K562 (cell line): ENCODE data around the gene PPP1R1C. TPM values are rescaled to one million over a fixed set of nuclear protein-coding genes. Genes with fewer than 3 reads are reported as not detected.

Experiments used
- BDP1 ChIP-seq: IDR thresholded peaks from 3 replicates; pipeline ENCODE4 v1.6.1; 2011; ENCODE audit not compliant: insufficient read length, insufficient read depth
- PHB2 ChIP-seq: fragments of 450-650 bp; IDR thresholded peaks from 2 replicates; pipeline ENCODE4 v1.6.1; 2017; ENCODE audit warnings: low read depth
- TCF7L2 ChIP-seq: fragments of 150-350 bp; IDR thresholded peaks from 2 replicates; pipeline ENCODE4 v1.6.1; 2016; ENCODE audit warnings: low read depth, mild to moderate bottlenecking, low read length, moderate library complexity
- U2AF2 ChIP-seq: fragments of 200-400 bp; formaldehyde crosslinking; optimal IDR thresholded peaks from 2 replicates; pipeline ENCODE3; 2017; ENCODE audit warnings: low read depth, mild to moderate bottlenecking, low read length
- ZBTB11 ChIP-seq, 3 experiments: fragments of 200-800 bp in 1 of 3; fragments of 250-450 bp in 1 of 3; fragments of 450-650 bp in 1 of 3; sonication (Bioruptor Pico) in 1 of 3; sonication (Bioruptor generic) in 1 of 3; formaldehyde crosslinking in 1 of 3; IDR thresholded peaks; 2 replicates each; pipeline versions ENCODE4 v1.6.1 to v1.8.0; 2016 to 2022; ENCODE audit warnings: mild to moderate bottlenecking in 2 of 3, missing genetic modification characterization in 2 of 3, missing compliant biosample characterization in 1 of 3, moderate library complexity in 1 of 3
- polyA plus RNA-seq, 8 experiments: library from polyadenylated mRNA; depleted of rRNA in 4 of 8; stranded (reverse) in 5 of 8; unstranded in 3 of 8; fragments of >200 nt; fragmentation: Nextera tagmentation in 2 of 8; fragmentation: Illumina TruSeq in 1 of 8; extraction: Ambion mirVana in 2 of 8; extraction: Trizol in 1 of 8; gene quantifications; 2 replicates each; pipeline versions ENCODE4 v1.2.1 to v1.2.3, GENCODE V29; 2011 to 2014; ENCODE audit warnings: inconsistent platforms in 1 of 8, missing spikeins in 1 of 8
- total RNA-seq, 7 experiments: library from RNA; depleted of rRNA in 6 of 7; stranded (reverse); fragments of >200 nt in 6 of 7; fragmentation: Illumina TruSeq in 2 of 7; extraction: Trizol in 2 of 7; gene quantifications; 2 replicates each; pipeline versions ENCODE4 v1.2.1 to v1.2.3, GENCODE V29; 2011 to 2021; ENCODE audit warnings: low replicate concordance in 1 of 7
- TF ChIP-seq, protein P1 (sequence below): fragments of 200-800 bp; sonication (Bioruptor generic); IDR thresholded peaks from 2 replicates; pipeline ENCODE4 v1.6.1; 2016; ENCODE audit warnings: missing genetic modification characterization, missing compliant biosample characterization

The PPP1R1C gene
- total and polyA plus RNA-seq, 9 of the 15 experiments (the other 6 are each of a cell fraction or from before 2014, with no cell fraction given): 0.09 to 0.64 (median 0.40) TPM; not detected in 2

- TF ChIP-seq TCF7L2 (no peak), BDP1 (no peak), ZBTB11 (CRISPR knock-in tag; IDR thresholded peaks at IDR 0.05) (no peak), PHB2 (no peak), U2AF2 (no peak)
- TF ChIP-seq, protein P1, sequence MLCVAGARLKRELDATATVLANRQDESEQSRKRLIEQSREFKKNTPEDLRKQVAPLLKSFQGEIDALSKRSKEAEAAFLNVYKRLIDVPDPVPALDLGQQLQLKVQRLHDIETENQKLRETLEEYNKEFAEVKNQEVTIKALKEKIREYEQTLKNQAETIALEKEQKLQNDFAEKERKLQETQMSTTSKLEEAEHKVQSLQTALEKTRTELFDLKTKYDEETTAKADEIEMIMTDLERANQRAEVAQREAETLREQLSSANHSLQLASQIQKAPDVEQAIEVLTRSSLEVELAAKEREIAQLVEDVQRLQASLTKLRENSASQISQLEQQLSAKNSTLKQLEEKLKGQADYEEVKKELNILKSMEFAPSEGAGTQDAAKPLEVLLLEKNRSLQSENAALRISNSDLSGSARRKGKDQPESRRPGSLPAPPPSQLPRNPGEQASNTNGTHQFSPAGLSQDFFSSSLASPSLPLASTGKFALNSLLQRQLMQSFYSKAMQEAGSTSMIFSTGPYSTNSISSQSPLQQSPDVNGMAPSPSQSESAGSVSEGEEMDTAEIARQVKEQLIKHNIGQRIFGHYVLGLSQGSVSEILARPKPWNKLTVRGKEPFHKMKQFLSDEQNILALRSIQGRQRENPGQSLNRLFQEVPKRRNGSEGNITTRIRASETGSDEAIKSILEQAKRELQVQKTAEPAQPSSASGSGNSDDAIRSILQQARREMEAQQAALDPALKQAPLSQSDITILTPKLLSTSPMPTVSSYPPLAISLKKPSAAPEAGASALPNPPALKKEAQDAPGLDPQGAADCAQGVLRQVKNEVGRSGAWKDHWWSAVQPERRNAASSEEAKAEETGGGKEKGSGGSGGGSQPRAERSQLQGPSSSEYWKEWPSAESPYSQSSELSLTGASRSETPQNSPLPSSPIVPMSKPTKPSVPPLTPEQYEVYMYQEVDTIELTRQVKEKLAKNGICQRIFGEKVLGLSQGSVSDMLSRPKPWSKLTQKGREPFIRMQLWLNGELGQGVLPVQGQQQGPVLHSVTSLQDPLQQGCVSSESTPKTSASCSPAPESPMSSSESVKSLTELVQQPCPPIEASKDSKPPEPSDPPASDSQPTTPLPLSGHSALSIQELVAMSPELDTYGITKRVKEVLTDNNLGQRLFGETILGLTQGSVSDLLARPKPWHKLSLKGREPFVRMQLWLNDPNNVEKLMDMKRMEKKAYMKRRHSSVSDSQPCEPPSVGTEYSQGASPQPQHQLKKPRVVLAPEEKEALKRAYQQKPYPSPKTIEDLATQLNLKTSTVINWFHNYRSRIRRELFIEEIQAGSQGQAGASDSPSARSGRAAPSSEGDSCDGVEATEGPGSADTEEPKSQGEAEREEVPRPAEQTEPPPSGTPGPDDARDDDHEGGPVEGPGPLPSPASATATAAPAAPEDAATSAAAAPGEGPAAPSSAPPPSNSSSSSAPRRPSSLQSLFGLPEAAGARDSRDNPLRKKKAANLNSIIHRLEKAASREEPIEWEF (CRISPR knock-in tag): no peak
- TF ChIP-seq, all 486 proteins: peak for 0
These were observed 29.9 kb downstream of the PPP1R1C start (continued) for GRCh38 chr2:182015334-182016109.
